PC-3 (cell line): ENCODE measurements around the gene SELENOK. TPM values are rescaled to one million over a fixed set of nuclear protein-coding genes. Genes with fewer than 3 reads are reported as not detected.

Experiments
- ATAC-seq: fragments of 200-7000 bp; cut with Tn5 transposase; 2 replicates; pipeline ENCODE4 v1.9.1; 2020; ENCODE audit warnings: mild to moderate bottlenecking, moderate library complexity
- BruUV-seq: library from RNA; stranded (reverse); fragments of 400-500 nt; replicated peaks from 2 replicates; lab custom pipeline; 2021; lab: Mats Ljungman, UMichigan
- CTCF ChIA-PET: fragments of 300-600 bp; sonication (Branson Sonifier 250); formaldehyde crosslinking; loops from one replicate; lab custom pipeline; 2022; ENCODE audit warnings: antibody characterized with exemption; lab: Charles Lee
- POLR2A ChIA-PET: fragments of 300-600 bp; sonication (Branson Sonifier 250); formaldehyde crosslinking; loops from one replicate; lab custom pipeline; 2022; ENCODE audit warnings: antibody characterized with exemption; ENCODE audit not compliant: unreplicated experiment; lab: Charles Lee
- DNase-seq: peaks from one replicate; pipeline ENCODE4 v3.0.0-alpha.2; 2015
- H2AFZ ChIP-seq: fragments of 300-600 bp; sonication (generic); 2 replicates; pipeline ENCODE4 v1.6.0; 2016; ENCODE audit warnings: antibody characterized with exemption, low read length
- H3F3A ChIP-seq: fragments of 300-600 bp; sonication (generic); one replicate; pipeline ENCODE4 v1.6.0; 2017; ENCODE audit warnings: antibody characterized with exemption, low read length, control low read depth, mild to moderate bottlenecking; ENCODE audit not compliant: unreplicated experiment
- H3K27ac ChIP-seq: fragments of 300-600 bp; sonication (generic); 2 replicates; pipeline ENCODE4 v1.5.1; 2016; ENCODE audit warnings: mild to moderate bottlenecking, low read length
- H3K27me3 ChIP-seq: fragments of 300-600 bp; sonication (generic); 2 replicates; pipeline ENCODE4 v1.6.1; 2016; ENCODE audit warnings: low read length, mixed read lengths
- H3K36me3 ChIP-seq: fragments of 300-600 bp; sonication (generic); 2 replicates; pipeline ENCODE4 v1.6.1; 2016; ENCODE audit warnings: low read depth, mixed run types, low read length, mixed read lengths
- H3K4me1 ChIP-seq: fragments of 300-600 bp; sonication (generic); 2 replicates; pipeline ENCODE4 v1.5.1; 2016; ENCODE audit warnings: low read length; ENCODE audit not compliant: insufficient read depth
- H3K4me2 ChIP-seq: fragments of 300-600 bp; sonication (generic); 2 replicates; pipeline ENCODE4 v1.6.0; 2016; ENCODE audit warnings: low read length
- H3K4me3 ChIP-seq: fragments of 300-600 bp; sonication (generic); 2 replicates; pipeline ENCODE4 v1.5.1; 2016; ENCODE audit warnings: mild to moderate bottlenecking, low read length, mixed read lengths
- H3K79me2 ChIP-seq: fragments of 300-600 bp; sonication (generic); 2 replicates; pipeline ENCODE4 v1.6.1; 2017; ENCODE audit warnings: low read length, mixed read lengths
- H3K9ac ChIP-seq: fragments of 300-600 bp; sonication (generic); 2 replicates; pipeline ENCODE4 v1.6.0; 2016; ENCODE audit warnings: mild to moderate bottlenecking, low read length
- H3K9me2 ChIP-seq: fragments of 300-600 bp; sonication (generic); replicated peaks from 2 replicates; pipeline ENCODE4 v1.6.1; 2016; ENCODE audit warnings: mixed run types, low read length, mixed read lengths
- H3K9me3 ChIP-seq: fragments of 300-600 bp; sonication (generic); 2 replicates; pipeline ENCODE4 v1.6.1; 2016; ENCODE audit warnings: low read length, mixed read lengths
- H4K20me1 ChIP-seq: fragments of 300-600 bp; sonication (generic); 2 replicates; pipeline ENCODE4 v1.6.1; 2016; ENCODE audit warnings: low read length, mixed read lengths
- EZH2 ChIP-seq: fragments of 300-600 bp; sonication (generic); IDR thresholded peaks from one replicate; pipeline ENCODE4 v1.6.1; 2017; ENCODE audit warnings: antibody characterized with exemption, mild to moderate bottlenecking, low read length; ENCODE audit not compliant: unreplicated experiment
- EZH2phosphoT487 ChIP-seq: fragments of 300-600 bp; sonication (generic); IDR thresholded peaks from 2 replicates; pipeline ENCODE4 v1.6.1; 2018; ENCODE audit warnings: mild to moderate bottlenecking, antibody characterized with exemption, low read length, borderline replicate concordance
- intact Hi-C: fragments of 100-400 bp; cut with micrococcal nuclease; formaldehyde crosslinking; loops from 2 replicates; pipeline ENCODE4 v1.9.0; 2023
- total RNA-seq: library from RNA; depleted of rRNA; stranded (reverse); fragments of >200 nt; gene quantifications from 2 replicates; pipeline ENCODE4 v1.2.3, GENCODE V29; 2014
- TF ChIP-seq, protein P1 (sequence below): fragments of 300-600 bp; sonication (generic); conservative IDR thresholded peaks from 2 replicates; pipeline ENCODE4 v1.5.1; 2017; ENCODE audit warnings: antibody characterized with exemption, low read depth, mild to moderate bottlenecking, low read length

Gene SELENOK
- total RNA-seq, 1 experiment from 2014 or later: 72.9 TPM

DNA sequence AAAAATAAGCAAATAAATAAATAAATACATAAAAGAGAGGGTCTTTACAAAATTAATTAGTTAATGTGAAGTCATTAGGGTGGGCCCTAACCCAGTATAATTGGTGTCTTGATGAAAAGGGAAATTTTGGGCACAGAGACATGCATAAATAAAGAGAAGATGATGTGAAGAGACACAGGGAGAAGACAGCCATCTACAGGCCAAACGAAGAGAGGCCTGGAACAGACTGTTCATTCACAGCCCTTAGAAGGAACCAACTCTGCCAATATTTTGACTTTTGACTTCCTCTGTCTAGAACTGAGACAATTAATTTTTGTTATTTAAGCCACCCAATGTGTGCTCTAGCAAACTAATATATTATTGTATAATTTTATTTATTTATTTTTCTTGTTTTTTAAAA, 29.6 kb upstream of the SELENOK start:
- ATAC-seq: peak; percentile 78

DNA sequence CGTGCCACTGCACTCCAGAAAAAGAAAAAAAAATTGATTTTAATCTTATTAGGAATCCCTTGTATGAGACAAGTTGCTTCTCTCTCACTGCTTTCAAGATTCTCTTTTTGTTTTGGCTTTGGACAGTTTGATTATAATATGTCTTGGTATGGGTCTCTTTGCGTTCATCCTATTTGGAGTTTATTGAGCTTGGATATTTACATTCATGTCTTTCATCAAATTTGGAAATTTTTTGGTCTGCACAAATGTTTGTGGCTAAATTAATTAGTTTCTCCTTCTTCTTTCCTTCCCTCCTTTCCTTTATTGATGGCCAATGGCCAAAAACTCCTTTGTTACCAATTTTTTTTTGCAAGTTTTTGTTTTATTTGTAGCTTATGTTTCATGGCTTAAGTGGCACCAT, 28.1 kb upstream of the SELENOK start:
- Histone ChIP-seq H4K20me1 (no peaks in the 10 kb centered on the region), H3K79me2 (no peaks in the 10 kb centered on the region), H3K27me3 (peaks cover 50% of the 10 kb centered on the region), H3K36me3 (no peaks in the 10 kb centered on the region), H3K27ac (no peak overlapping the region), H3K9me3 (no peaks in the 10 kb centered on the region), H3K4me1 (no peaks in the 10 kb centered on the region), H3K4me2 (no peak overlapping the region), H2AFZ (no peak overlapping the region), H3K9ac (no peak overlapping the region), H3F3A (no peaks in the 10 kb centered on the region), H3K4me3 (no peak overlapping the region), H3K9me2 (no peaks in the 10 kb centered on the region)
- TF ChIP-seq EZH2phosphoT487: no peak
- TF ChIP-seq, protein P1, sequence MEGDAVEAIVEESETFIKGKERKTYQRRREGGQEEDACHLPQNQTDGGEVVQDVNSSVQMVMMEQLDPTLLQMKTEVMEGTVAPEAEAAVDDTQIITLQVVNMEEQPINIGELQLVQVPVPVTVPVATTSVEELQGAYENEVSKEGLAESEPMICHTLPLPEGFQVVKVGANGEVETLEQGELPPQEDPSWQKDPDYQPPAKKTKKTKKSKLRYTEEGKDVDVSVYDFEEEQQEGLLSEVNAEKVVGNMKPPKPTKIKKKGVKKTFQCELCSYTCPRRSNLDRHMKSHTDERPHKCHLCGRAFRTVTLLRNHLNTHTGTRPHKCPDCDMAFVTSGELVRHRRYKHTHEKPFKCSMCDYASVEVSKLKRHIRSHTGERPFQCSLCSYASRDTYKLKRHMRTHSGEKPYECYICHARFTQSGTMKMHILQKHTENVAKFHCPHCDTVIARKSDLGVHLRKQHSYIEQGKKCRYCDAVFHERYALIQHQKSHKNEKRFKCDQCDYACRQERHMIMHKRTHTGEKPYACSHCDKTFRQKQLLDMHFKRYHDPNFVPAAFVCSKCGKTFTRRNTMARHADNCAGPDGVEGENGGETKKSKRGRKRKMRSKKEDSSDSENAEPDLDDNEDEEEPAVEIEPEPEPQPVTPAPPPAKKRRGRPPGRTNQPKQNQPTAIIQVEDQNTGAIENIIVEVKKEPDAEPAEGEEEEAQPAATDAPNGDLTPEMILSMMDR: no peak
- no peak for TF ChIP-seq EZH2
- CTCF ChIA-PET: interaction anchor here (0.6 kb wide), 1 partner anchor 17 kb away, joined by 3 read pairs; no protein-coding TSS in a partner anchor
- DNase-seq (no peak), ATAC-seq (no peak)
- intact Hi-C loops: no loop called here
- POLR2A ChIA-PET: no interaction called here
- BruUV-seq: no TSS peak

More for the DNA sequence above, 29.6 kb upstream of the SELENOK start:
- Histone ChIP-seq H3K79me2 (no peaks in the 10 kb centered on the region), H3K36me3 (no peaks in the 10 kb centered on the region), H3F3A (no peaks in the 10 kb centered on the region), H3K4me3 (no peak overlapping the region), H3K27me3 (peaks cover 35% of the 10 kb centered on the region), H4K20me1 (no peaks in the 10 kb centered on the region), H3K4me1 (no peaks in the 10 kb centered on the region), H3K9me3 (no peaks in the 10 kb centered on the region), H2AFZ (no peak overlapping the region), H3K9ac (no peak overlapping the region), H3K9me2 (no peaks in the 10 kb centered on the region), H3K4me2 (no peak overlapping the region), H3K27ac (no peak overlapping the region)
- intact Hi-C loops: no loop called here
- TF ChIP-seq, protein P1: peak; percentile 57
- no peak for TF ChIP-seq EZH2phosphoT487
- no peak for TF ChIP-seq EZH2
- POLR2A ChIA-PET: no interaction called here
- peak; percentile 35 for DNase-seq
- CTCF ChIA-PET: interaction anchor here (0.6 kb wide), 1 partner anchor 224 kb away, joined by 3 read pairs; no protein-coding TSS in a partner anchor
- BruUV-seq: no TSS peak

DNA sequence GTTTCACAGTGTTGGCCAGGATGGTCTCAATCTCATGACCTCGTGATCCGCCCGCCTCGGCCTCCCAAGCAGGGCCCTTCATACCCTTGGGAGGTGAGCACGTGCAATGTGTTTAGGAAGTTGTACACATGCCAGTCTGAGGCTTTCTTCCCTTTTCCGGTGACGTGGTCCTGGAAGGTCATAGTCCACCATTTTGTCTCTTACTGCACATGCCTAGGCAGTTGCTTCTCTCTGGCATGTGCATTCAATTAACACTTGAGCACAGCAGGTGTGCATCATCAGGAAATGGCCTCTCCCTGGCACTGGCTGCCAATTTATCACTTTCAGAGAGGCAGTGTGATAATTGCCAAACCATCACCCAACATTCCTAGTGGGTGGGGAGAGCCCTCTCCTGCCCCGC, 21.7 kb upstream of the SELENOK start:
- Histone ChIP-seq H3K9ac (no peak overlapping the region), H3K79me2 (no peaks in the 10 kb centered on the region), H3K9me3 (no peaks in the 10 kb centered on the region), H3K4me1 (no peaks in the 10 kb centered on the region), H3K4me3 (no peak overlapping the region), H3K36me3 (no peaks in the 10 kb centered on the region), H3F3A (no peaks in the 10 kb centered on the region), H3K27me3 (peaks cover 54% of the 10 kb centered on the region), H3K4me2 (no peak overlapping the region), H2AFZ (no peak overlapping the region), H3K9me2 (no peaks in the 10 kb centered on the region), H4K20me1 (no peaks in the 10 kb centered on the region), H3K27ac (no peak overlapping the region)
- ChIA-PET POLR2A (no interaction called here), CTCF (no interaction called here)
- TF ChIP-seq, protein P1: no peak
- TF ChIP-seq EZH2phosphoT487: no peak
- no peak for TF ChIP-seq EZH2
- BruUV-seq: no TSS peak
- no peak for ATAC-seq
- intact Hi-C loops: no loop called here
- DNase-seq: no peak
